GM18520 (cell line): ENCODE measurements around the gene SYT14.
"Not testable (repeated sequence)": the region's sequence is repeated elsewhere in the genome, so short reads cannot be mapped to it uniquely, and the experiment has no call there.

ENCODE experiments used
- ATAC-seq: cut with Tn5 transposase; IDR thresholded peaks from one replicate; pipeline ENCODE4 v1.9.1; 2021; ENCODE audit not compliant: unreplicated experiment

Gene SYT14

GRCh38 chr1:210196266-210196665 lies 258.2 kb downstream of the SYT14 start:
- ATAC-seq: not testable (repeated sequence)

GRCh38 chr1:210198840-210199239 lies 260.8 kb downstream of the SYT14 start:
- no peak for ATAC-seq

- no peak for ATAC-seq
Observed at GRCh38 chr1:210200124-210200736, 262.2 kb downstream of the SYT14 start.

GRCh38 chr1:210201681-210202080 lies 263.7 kb downstream of the SYT14 start:
- ATAC-seq: no peak

GRCh38 chr1:210207597-210208450 lies 269.8 kb downstream of the SYT14 start:
- no peak for ATAC-seq

GRCh38 chr1:210213335-210213734 lies 275.3 kb downstream of the SYT14 start:
- ATAC-seq: no peak

GRCh38 chr1:210214573-210215409 lies 276.8 kb downstream of the SYT14 start:
- no peak for ATAC-seq

- ATAC-seq: no peak
Observed at GRCh38 chr1:210217482-210217881, 279.5 kb downstream of the SYT14 start.

- no peak for ATAC-seq
Observed at GRCh38 chr1:210218047-210218446, 280.0 kb downstream of the SYT14 start.
